ENCODE results near the gene GALNT12.

- no peak for TF ChIP-seq CTCF (IDR thresholded peaks at IDR 0.05)
- no peak for TF ChIP-seq POLR2A (IDR thresholded peaks at IDR 0.05)
Measured at GRCh38 chr9:98818764-98819163, 11.3 kb downstream of the GALNT12 start.

All from upper lobe of left lung (tissue), 4 donors.